Osteoblast (primary cell): Measurements from ENCODE around the gene INHA. TPM values are rescaled to one million over a fixed set of nuclear protein-coding genes. Genes with fewer than 3 reads are reported as not detected.

Experiments used
- DNase-seq: peaks from one replicate; pipeline ENCODE4 v3.0.0; 2011; ENCODE audit warnings: low spot score, mixed read lengths; ENCODE audit not compliant: insufficient read length; ENCODE audit errors: missing footprints
- H2AFZ ChIP-seq: 2 replicates; pipeline ENCODE4 v1.6.0; 2011; ENCODE audit warnings: mild to moderate bottlenecking, low read length
- H3K27ac ChIP-seq: 2 replicates; pipeline ENCODE4 v1.5.1; 2011; ENCODE audit warnings: mild to moderate bottlenecking, low read depth, low read length, moderate library complexity
- H3K27me3 ChIP-seq: 2 replicates; pipeline ENCODE4 v1.6.0; 2012; ENCODE audit warnings: mild to moderate bottlenecking, control low read depth, inconsistent platforms, low read length, moderate library complexity; ENCODE audit not compliant: insufficient read depth
- H3K36me3 ChIP-seq: 2 replicates; pipeline ENCODE4 v1.5.1; 2011; ENCODE audit warnings: mild to moderate bottlenecking, low read length, control low read depth, moderate library complexity; ENCODE audit not compliant: insufficient read depth
- H3K4me1 ChIP-seq: 2 replicates; pipeline ENCODE4 v1.5.1; 2011; ENCODE audit warnings: mild to moderate bottlenecking, low read length, control low read depth, moderate library complexity; ENCODE audit not compliant: insufficient read depth
- H3K4me2 ChIP-seq: 2 replicates; pipeline ENCODE4 v1.6.0; 2011; ENCODE audit warnings: mild to moderate bottlenecking, low read length; ENCODE audit not compliant: insufficient read depth
- H3K4me3 ChIP-seq: fragments of 200-600 bp; sonication (generic); 3 replicates; pipeline ENCODE4 v1.5.1; 2012; ENCODE audit warnings: mild to moderate bottlenecking, low read length, inconsistent platforms; ENCODE audit not compliant: insufficient read depth
- H3K79me2 ChIP-seq: 2 replicates; pipeline ENCODE4 v1.6.0; 2012; ENCODE audit warnings: mild to moderate bottlenecking, low read length, control low read depth, inconsistent platforms; ENCODE audit not compliant: insufficient read depth
- H3K9me3 ChIP-seq: 2 replicates; pipeline ENCODE4 v1.5.1; 2011; ENCODE audit warnings: low read depth, low read length, control low read depth
- H4K20me1 ChIP-seq: 2 replicates; pipeline ENCODE4 v1.6.0; 2012; ENCODE audit warnings: mild to moderate bottlenecking, low read length, control low read depth; ENCODE audit not compliant: insufficient read depth
- total RNA-seq: library from RNA; depleted of rRNA; stranded (reverse); fragments of >200 nt; gene quantifications from 2 replicates; pipeline ENCODE4 v1.2.3, GENCODE V29; 2012
- TF ChIP-seq, protein P1 (sequence below): IDR thresholded peaks from 2 replicates; pipeline ENCODE4 v1.5.1; 2011; ENCODE audit warnings: mild to moderate bottlenecking, low read depth, low read length, moderate library complexity; ENCODE audit errors: extremely low read depth

Gene INHA
- total RNA-seq, 1 donor, result under 0.01 TPM

DNA sequence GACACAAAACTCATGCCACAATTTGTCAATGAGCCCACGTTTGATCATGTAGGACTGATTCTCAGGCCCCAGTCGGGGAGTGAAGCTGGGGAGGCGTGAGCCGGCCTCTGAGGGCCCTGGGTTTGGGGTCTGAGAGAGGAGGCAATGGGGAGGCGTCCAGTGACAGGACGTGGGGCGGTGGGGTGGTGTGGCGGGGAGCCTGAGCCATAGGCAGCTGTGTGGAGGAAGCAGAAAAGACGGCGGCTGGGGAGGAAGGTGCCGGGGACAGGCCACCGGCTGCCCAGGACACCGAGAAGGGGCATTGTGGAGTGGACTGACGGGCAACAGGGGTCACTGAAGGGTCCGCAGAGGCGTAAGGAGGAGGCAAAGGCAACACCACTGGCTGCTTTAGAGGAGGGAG is 35.7 kb upstream of the INHA start:
- Histone ChIP-seq H3K9me3 (no peaks in the 10 kb centered on the region), H3K4me3 (no peak overlapping the region), H2AFZ (no peak overlapping the region), H3K79me2 (peaks cover 10% of the 10 kb centered on the region), H4K20me1 (peaks cover 22% of the 10 kb centered on the region), H3K4me2 (no peak overlapping the region), H3K27ac (no peak overlapping the region), H3K27me3 (peaks cover 4% of the 10 kb centered on the region), H3K36me3 (peaks cover 24% of the 10 kb centered on the region), H3K4me1 (no peaks in the 10 kb centered on the region)
- TF ChIP-seq, protein P1, sequence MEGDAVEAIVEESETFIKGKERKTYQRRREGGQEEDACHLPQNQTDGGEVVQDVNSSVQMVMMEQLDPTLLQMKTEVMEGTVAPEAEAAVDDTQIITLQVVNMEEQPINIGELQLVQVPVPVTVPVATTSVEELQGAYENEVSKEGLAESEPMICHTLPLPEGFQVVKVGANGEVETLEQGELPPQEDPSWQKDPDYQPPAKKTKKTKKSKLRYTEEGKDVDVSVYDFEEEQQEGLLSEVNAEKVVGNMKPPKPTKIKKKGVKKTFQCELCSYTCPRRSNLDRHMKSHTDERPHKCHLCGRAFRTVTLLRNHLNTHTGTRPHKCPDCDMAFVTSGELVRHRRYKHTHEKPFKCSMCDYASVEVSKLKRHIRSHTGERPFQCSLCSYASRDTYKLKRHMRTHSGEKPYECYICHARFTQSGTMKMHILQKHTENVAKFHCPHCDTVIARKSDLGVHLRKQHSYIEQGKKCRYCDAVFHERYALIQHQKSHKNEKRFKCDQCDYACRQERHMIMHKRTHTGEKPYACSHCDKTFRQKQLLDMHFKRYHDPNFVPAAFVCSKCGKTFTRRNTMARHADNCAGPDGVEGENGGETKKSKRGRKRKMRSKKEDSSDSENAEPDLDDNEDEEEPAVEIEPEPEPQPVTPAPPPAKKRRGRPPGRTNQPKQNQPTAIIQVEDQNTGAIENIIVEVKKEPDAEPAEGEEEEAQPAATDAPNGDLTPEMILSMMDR, result no peak
- DNase-seq, result no peak

DNA sequence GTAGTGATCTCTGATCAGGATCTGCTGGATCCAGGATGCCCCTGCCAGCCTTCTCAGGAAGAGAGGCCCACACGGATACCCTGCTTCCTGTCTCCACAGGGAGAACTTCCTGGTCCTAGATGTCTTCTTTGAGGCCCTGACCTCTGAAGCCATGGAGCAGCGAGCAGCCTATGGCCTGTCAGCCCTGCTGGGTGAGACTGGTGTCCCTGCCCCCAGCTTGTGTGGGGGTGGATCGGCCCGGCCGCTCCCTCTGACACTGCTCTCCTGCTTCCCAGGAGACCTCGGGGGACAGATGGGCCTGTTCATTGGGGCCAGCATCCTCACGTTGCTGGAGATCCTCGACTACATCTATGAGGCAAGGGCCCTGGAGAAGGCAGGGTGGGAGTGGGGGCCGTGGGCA is 35.1 kb upstream of the INHA start:
- peaks cover 25% of the 10 kb centered on the region for H3K36me3 ChIP-seq
- peaks cover 4% of the 10 kb centered on the region for H3K27me3 ChIP-seq
- H3K27ac ChIP-seq, result no peak overlapping the region
- H3K79me2 ChIP-seq, result peaks cover 15% of the 10 kb centered on the region
- no peak for DNase-seq
- H2AFZ ChIP-seq, result no peak overlapping the region
- TF ChIP-seq, protein P1, result no peak
- no peaks in the 10 kb centered on the region for H3K9me3 ChIP-seq
- H4K20me1 ChIP-seq, result peaks cover 25% of the 10 kb centered on the region
- no peak overlapping the region for H3K4me2 ChIP-seq
- H3K4me1 ChIP-seq, result peaks cover 3% of the 10 kb centered on the region
- no peak overlapping the region for H3K4me3 ChIP-seq

DNA sequence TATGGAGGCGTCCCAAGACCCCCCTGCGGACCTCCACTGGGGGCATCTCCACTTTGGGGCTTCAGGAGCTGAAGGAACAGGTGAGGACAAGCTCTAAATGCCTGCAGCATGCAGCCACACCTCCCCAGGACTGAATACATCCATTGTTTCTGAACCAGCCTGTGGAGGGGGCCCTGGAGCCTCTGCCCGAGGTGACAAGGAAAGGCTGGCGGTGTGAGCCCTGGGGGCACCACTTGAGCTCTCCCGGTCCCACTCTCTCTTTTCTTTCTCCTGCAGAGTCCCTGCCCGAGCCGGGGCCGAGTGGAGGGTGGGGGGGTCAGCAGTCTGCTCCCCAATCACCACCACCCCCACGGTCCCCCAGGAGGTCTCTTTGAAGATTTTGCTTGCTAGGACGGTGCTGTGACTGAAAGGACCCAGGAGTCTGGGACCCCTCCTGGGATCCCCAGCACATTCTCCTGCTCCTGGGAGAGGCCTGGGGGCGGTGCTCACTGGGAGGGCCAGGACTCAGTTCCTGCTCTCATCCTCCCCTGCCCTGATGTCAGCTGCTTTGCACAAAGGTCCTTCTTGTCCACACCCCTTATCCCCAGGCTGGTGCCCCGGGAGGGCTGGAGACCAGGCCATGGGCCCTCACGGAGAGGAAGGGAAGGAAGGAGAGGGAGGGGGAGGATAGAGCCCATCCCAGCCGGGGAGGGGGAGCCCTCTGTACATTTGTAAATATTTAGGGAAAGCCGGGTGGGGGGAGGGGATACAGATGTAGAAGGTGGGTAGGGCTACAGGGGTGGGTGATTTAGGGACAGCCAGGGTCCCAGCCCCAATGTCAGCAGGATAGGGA is 34.2 kb upstream of the INHA start:
- peaks cover 25% of the 10 kb centered on the region for H3K36me3 ChIP-seq
- H3K4me3 ChIP-seq, result no peak overlapping the region
- H3K4me2 ChIP-seq, result no peak overlapping the region
- TF ChIP-seq, protein P1, result no peak
- peaks cover 11% of the 10 kb centered on the region for H3K4me1 ChIP-seq
- no peak overlapping the region for H2AFZ ChIP-seq
- peaks cover 4% of the 10 kb centered on the region for H3K27me3 ChIP-seq
- no peak overlapping the region for H3K27ac ChIP-seq
- H3K79me2 ChIP-seq, result peaks cover 23% of the 10 kb centered on the region
- DNase-seq, result no peak
- peaks cover 34% of the 10 kb centered on the region for H4K20me1 ChIP-seq
- no peaks in the 10 kb centered on the region for H3K9me3 ChIP-seq

DNA sequence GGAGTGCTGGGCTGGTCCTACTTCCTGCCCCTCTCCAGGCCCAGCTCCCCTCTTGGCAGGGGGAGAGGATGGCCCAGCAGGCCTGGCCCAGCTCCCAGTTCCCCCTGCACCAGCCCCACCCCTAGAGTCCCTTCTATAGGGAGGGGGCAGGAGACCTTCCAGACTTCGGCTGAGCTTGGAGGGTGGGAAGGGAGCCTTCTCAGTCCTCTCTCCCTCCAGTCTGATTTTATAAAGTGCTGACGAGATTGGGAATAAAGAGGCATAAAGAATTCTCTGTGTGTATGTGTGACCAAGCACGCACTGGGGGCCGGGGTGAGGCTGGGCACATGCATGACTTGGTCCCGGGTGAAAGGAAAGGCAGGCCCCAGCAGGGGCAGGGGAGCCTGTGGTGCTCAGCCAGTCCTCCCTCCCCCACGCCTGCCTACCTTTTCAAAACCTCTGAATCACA is 33.6 kb upstream of the INHA start:
- Histone ChIP-seq H3K4me1 (peaks cover 11% of the 10 kb centered on the region), H3K27ac (no peak overlapping the region), H3K36me3 (peaks cover 25% of the 10 kb centered on the region), H2AFZ (no peak overlapping the region), H3K4me3 (no peak overlapping the region), H3K79me2 (peaks cover 23% of the 10 kb centered on the region), H3K9me3 (no peaks in the 10 kb centered on the region), H3K4me2 (no peak overlapping the region), H3K27me3 (no peaks in the 10 kb centered on the region), H4K20me1 (peaks cover 34% of the 10 kb centered on the region)
- DNase-seq, result no peak
- TF ChIP-seq, protein P1, result no peak
